K562 (cell line): Measurements from ENCODE around the gene DAPK3. TPM values are rescaled to one million over a fixed set of nuclear protein-coding genes. Genes with fewer than 3 reads are reported as not detected.

ENCODE experiments used
- ATF7 ChIP-seq: fragments of 450-650 bp; IDR thresholded peaks from 2 replicates; pipeline ENCODE4 v1.7.1; 2014; ENCODE audit warnings: mild to moderate bottlenecking, moderate library complexity
- BACH1 ChIP-seq: fragments of 200-800 bp; sonication (Bioruptor generic); IDR thresholded peaks from 2 replicates; pipeline ENCODE4 v1.6.1; 2016; ENCODE audit warnings: missing genetic modification characterization, missing compliant biosample characterization
- HNRNPL ChIP-seq: fragments of 200-400 bp; formaldehyde crosslinking; IDR thresholded peaks from 2 replicates; pipeline ENCODE4 v1.6.1; 2017; ENCODE audit warnings: low read depth, mild to moderate bottlenecking, low read length
- KAT8 ChIP-seq: fragments of 450-650 bp; IDR thresholded peaks from 2 replicates; pipeline ENCODE4 v1.6.1; 2016; ENCODE audit warnings: low read depth, mild to moderate bottlenecking
- PHB2 ChIP-seq: fragments of 450-650 bp; IDR thresholded peaks from 2 replicates; pipeline ENCODE4 v1.6.1; 2017; ENCODE audit warnings: low read depth
- SMAD1 ChIP-seq: fragments of 150-350 bp; IDR thresholded peaks from 2 replicates; pipeline ENCODE4 v1.6.1; 2014; ENCODE audit warnings: low read length, low read depth; ENCODE audit not compliant: partially characterized antibody
- SRF ChIP-seq, 2 experiments: fragments of 250-450, 450-650 bp in 1 of 2; sonication (Bioruptor Pico) in 1 of 2; sonication (generic) in 1 of 2; formaldehyde crosslinking; IDR thresholded peaks; 2 replicates each; pipeline versions ENCODE4 v1.5.0 to v1.5.1; 2020 to 2022; ENCODE audit warnings: mild to moderate bottlenecking in 1 of 2, missing genetic modification reagents in 1 of 2
- TCFL5 ChIP-seq: fragments of 250-450 bp; sonication (Bioruptor Pico); conservative IDR thresholded peaks from 2 replicates; pipeline ENCODE4 v1.6.1; 2021; ENCODE audit warnings: mild to moderate bottlenecking, moderate library complexity, matching md5 sums
- ZNF384 ChIP-seq: IDR thresholded peaks from 2 replicates; pipeline ENCODE4 v1.6.1; 2012; ENCODE audit warnings: low read depth, low read length, improper control_type of control experiment
- polyA plus RNA-seq, 8 experiments: library from polyadenylated mRNA; depleted of rRNA in 4 of 8; stranded (reverse) in 5 of 8; unstranded in 3 of 8; fragments of >200 nt; fragmentation: Nextera tagmentation in 2 of 8; fragmentation: Illumina TruSeq in 1 of 8; extraction: Ambion mirVana in 2 of 8; extraction: Trizol in 1 of 8; gene quantifications; 2 replicates each; pipeline versions ENCODE4 v1.2.1 to v1.2.3, GENCODE V29; 2011 to 2014; ENCODE audit warnings: inconsistent platforms in 1 of 8, missing spikeins in 1 of 8
- total RNA-seq, 7 experiments: library from RNA; depleted of rRNA in 6 of 7; stranded (reverse); fragments of >200 nt in 6 of 7; fragmentation: Illumina TruSeq in 2 of 7; extraction: Trizol in 2 of 7; gene quantifications; 2 replicates each; pipeline versions ENCODE4 v1.2.1 to v1.2.3, GENCODE V29; 2011 to 2021; ENCODE audit warnings: low replicate concordance in 1 of 7
- TF ChIP-seq, protein P1 (sequence below): sonication (generic); formaldehyde crosslinking; IDR thresholded peaks from 2 replicates; pipeline ENCODE4 v1.5.0; 2020; ENCODE audit warnings: missing genetic modification reagents
- TF ChIP-seq, protein P2 (sequence below): fragments of 250-450 bp; sonication (Bioruptor Pico); IDR thresholded peaks from 2 replicates; pipeline ENCODE4 v1.8.0; 2021; ENCODE audit warnings: borderline replicate concordance, mild to moderate bottlenecking, moderate library complexity; ENCODE audit not compliant: poor library complexity, severe bottlenecking
- TF ChIP-seq, protein P3 (sequence below): fragments of 450-650 bp; IDR thresholded peaks from 2 replicates; pipeline ENCODE4 v1.6.1; 2017; ENCODE audit warnings: antibody characterized with exemption
- TF ChIP-seq, protein P4 (sequence below): fragments of 250-450 bp; sonication (Bioruptor Pico); IDR thresholded peaks from 2 replicates; pipeline ENCODE4 v1.5.0; 2021
- TF ChIP-seq, protein P5 (sequence below): fragments of 250-450 bp; sonication (Bioruptor Pico); IDR thresholded peaks from 2 replicates; pipeline ENCODE4 v1.6.1; 2021; ENCODE audit warnings: mild to moderate bottlenecking
- TF ChIP-seq, protein P6 (sequence below): sonication (generic); formaldehyde crosslinking; IDR thresholded peaks from 2 replicates; pipeline ENCODE4 v1.8.0; 2022; ENCODE audit warnings: mild to moderate bottlenecking, missing genetic modification reagents

Gene DAPK3
- total and polyA plus RNA-seq, 9 of the 15 experiments (the other 6 are each of a cell fraction or from before 2014, with no cell fraction given): 0.14 to 63.4 (median 25.0) TPM

DNA sequence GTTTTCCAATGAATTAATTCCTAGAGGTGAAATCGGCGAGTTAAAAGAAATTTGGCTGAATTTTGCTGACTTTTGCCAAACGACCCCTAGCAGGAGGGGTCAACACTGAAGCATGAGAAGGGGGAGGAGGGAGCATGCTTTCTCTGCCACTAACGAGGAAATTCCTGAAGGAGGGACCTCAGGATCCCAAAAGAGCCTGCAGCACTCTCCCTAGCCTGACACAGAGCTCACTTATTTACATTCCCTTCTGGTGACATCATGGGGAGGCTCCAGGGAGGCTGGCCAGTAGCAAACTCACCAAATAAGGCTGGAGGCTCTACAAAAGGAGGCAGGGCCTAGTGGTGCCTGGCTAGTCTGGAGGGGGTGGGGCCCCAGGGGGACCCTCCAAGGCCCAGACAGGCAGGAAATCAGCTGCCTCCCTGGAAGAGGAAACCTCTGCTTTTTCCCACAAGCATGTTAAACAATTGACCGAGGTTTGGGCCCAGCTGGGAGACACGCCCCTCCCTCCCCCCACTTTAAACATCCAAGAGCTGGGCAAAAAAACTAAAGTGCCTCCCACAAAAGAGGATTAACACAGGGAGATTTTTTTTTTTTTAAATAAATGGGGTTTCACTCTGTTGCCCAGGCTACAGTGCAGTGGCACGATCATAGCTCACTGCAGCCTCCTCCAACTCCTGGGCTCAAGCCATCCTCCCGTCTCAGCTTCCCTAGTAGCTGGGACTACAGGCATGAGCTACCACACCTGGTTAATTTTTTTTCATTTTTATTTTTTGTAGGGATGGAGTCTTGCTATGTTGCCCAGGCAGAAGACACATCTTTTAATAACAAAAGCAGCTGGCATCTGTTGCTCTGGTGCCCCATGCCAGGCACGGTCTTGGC lies 2.1 kb downstream of the DAPK3 start (continued):
- TF ChIP-seq TCFL5 (CRISPR knock-in tag): no peak
- no peak for TF ChIP-seq BACH1 (tag)
- no peak for TF ChIP-seq KAT8
- TF ChIP-seq, protein P1, sequence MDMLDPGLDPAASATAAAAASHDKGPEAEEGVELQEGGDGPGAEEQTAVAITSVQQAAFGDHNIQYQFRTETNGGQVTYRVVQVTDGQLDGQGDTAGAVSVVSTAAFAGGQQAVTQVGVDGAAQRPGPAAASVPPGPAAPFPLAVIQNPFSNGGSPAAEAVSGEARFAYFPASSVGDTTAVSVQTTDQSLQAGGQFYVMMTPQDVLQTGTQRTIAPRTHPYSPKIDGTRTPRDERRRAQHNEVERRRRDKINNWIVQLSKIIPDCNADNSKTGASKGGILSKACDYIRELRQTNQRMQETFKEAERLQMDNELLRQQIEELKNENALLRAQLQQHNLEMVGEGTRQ (CRISPR knock-in tag): no peak
- TF ChIP-seq, protein P2, sequence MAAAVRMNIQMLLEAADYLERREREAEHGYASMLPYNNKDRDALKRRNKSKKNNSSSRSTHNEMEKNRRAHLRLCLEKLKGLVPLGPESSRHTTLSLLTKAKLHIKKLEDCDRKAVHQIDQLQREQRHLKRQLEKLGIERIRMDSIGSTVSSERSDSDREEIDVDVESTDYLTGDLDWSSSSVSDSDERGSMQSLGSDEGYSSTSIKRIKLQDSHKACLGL: no peak
- TF ChIP-seq, protein P3, sequence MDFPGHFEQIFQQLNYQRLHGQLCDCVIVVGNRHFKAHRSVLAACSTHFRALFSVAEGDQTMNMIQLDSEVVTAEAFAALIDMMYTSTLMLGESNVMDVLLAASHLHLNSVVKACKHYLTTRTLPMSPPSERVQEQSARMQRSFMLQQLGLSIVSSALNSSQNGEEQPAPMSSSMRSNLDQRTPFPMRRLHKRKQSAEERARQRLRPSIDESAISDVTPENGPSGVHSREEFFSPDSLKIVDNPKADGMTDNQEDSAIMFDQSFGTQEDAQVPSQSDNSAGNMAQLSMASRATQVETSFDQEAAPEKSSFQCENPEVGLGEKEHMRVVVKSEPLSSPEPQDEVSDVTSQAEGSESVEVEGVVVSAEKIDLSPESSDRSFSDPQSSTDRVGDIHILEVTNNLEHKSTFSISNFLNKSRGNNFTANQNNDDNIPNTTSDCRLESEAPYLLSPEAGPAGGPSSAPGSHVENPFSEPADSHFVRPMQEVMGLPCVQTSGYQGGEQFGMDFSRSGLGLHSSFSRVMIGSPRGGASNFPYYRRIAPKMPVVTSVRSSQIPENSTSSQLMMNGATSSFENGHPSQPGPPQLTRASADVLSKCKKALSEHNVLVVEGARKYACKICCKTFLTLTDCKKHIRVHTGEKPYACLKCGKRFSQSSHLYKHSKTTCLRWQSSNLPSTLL: no peak
- no peak for TF ChIP-seq ZNF384
- TF ChIP-seq PHB2: no peak
- peak; percentile 95 for TF ChIP-seq ATF7
- TF ChIP-seq, protein P4, sequence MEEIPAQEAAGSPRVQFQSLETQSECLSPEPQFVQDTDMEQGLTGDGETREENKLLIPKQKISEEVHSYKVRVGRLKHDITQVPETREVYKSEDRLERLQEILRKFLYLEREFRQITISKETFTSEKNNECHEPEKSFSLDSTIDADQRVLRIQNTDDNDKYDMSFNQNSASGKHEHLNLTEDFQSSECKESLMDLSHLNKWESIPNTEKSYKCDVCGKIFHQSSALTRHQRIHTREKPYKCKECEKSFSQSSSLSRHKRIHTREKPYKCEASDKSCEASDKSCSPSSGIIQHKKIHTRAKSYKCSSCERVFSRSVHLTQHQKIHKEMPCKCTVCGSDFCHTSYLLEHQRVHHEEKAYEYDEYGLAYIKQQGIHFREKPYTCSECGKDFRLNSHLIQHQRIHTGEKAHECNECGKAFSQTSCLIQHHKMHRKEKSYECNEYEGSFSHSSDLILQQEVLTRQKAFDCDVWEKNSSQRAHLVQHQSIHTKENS (CRISPR knock-in tag): no peak
- peak; percentile 82 to 95; a peak in 3 of 4 replicates for TF ChIP-seq SRF (CRISPR knock-in tag; IDR thresholded peaks at IDR 0.05)
- TF ChIP-seq, protein P5, sequence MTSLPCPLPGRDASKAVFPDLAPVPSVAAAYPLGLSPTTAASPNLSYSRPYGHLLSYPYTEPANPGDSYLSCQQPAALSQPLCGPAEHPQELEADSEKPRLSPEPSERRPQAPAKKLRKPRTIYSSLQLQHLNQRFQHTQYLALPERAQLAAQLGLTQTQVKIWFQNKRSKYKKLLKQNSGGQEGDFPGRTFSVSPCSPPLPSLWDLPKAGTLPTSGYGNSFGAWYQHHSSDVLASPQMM (CRISPR knock-in tag): no peak
- no peak for TF ChIP-seq HNRNPL
- TF ChIP-seq SMAD1: no peak
- TF ChIP-seq, protein P6, sequence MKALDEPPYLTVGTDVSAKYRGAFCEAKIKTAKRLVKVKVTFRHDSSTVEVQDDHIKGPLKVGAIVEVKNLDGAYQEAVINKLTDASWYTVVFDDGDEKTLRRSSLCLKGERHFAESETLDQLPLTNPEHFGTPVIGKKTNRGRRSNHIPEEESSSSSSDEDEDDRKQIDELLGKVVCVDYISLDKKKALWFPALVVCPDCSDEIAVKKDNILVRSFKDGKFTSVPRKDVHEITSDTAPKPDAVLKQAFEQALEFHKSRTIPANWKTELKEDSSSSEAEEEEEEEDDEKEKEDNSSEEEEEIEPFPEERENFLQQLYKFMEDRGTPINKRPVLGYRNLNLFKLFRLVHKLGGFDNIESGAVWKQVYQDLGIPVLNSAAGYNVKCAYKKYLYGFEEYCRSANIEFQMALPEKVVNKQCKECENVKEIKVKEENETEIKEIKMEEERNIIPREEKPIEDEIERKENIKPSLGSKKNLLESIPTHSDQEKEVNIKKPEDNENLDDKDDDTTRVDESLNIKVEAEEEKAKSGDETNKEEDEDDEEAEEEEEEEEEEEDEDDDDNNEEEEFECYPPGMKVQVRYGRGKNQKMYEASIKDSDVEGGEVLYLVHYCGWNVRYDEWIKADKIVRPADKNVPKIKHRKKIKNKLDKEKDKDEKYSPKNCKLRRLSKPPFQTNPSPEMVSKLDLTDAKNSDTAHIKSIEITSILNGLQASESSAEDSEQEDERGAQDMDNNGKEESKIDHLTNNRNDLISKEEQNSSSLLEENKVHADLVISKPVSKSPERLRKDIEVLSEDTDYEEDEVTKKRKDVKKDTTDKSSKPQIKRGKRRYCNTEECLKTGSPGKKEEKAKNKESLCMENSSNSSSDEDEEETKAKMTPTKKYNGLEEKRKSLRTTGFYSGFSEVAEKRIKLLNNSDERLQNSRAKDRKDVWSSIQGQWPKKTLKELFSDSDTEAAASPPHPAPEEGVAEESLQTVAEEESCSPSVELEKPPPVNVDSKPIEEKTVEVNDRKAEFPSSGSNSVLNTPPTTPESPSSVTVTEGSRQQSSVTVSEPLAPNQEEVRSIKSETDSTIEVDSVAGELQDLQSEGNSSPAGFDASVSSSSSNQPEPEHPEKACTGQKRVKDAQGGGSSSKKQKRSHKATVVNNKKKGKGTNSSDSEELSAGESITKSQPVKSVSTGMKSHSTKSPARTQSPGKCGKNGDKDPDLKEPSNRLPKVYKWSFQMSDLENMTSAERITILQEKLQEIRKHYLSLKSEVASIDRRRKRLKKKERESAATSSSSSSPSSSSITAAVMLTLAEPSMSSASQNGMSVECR: no peak
